Rectal smooth muscle tissue (tissue), 1 donor: ENCODE measurements around the gene FAM171A1.
A peak's percentile ranks its signal among the peaks of the same experiment; 100 is the strongest.

Source experiments
- H3K27ac ChIP-seq: one replicate; pipeline ENCODE4 v1.7.0; 2013; ENCODE audit warnings: low read depth, low read length, inconsistent platforms
- H3K27me3 ChIP-seq: one replicate; pipeline ENCODE4 v1.7.0; 2013; ENCODE audit warnings: low read length; ENCODE audit not compliant: control insufficient read depth, insufficient read depth
- H3K36me3 ChIP-seq: one replicate; pipeline ENCODE4 v1.7.0; 2013; ENCODE audit warnings: low read length; ENCODE audit not compliant: control insufficient read depth, insufficient read depth
- H3K4me1 ChIP-seq: one replicate; pipeline ENCODE4 v1.7.0; 2013; ENCODE audit warnings: low read length; ENCODE audit not compliant: control insufficient read depth, insufficient read depth
- H3K4me3 ChIP-seq: one replicate; pipeline ENCODE4 v1.7.0; 2013; ENCODE audit warnings: low read length
- H3K9ac ChIP-seq: one replicate; pipeline ENCODE4 v1.7.0; 2013; ENCODE audit warnings: low read length

Gene FAM171A1

DNA sequence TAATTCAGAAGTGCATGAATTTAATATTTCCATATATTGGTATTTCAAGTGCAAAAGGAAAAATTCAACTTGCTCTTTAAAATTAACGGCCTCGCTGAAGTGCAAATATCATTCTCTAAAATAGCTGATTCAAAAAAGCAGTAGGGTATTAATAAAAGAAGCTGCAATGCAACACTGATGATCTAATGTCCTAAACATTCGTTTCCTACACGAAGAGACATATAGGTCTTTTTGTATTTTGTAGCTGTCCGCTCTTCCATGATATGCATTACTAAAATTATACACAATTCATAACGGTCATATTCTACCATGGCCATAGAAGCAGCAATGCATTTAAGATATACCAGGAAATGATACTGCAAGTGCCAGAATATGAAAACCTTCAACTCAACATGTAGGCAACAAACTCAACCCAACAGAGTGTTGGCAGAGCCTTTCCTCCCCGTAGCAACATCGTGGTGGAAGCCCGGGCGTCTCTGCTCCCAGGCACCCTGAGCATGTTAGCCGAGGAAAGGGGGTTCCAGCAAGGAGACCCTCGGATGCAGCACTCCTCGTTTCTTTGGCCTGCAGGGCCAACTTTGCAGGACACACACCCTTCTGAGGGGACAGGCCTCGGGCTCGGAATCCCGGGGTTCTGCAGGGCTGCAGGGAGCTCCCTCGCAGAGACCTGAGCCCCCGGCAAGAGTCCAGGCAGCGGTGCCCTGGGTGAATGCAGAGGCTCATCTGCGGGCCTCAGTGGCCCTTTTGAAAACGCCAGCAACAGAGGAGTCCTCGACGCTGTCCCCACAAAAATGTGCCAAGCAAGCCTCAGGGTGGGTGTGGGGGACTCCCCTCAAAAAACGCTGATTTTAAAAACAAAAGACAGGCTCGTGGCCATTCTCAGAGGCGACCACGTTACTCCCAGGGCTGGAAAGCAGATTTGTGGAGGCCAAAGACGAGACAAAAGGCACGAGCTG lies 1.6 kb downstream of the FAM171A1 start:
- Histone ChIP-seq H3K4me1 (peaks cover 3% of the 10 kb centered on the region), H3K9ac (no peak overlapping the region), H3K27me3 (no peaks in the 10 kb centered on the region), H3K4me3 (peak overlapping the region; percentile 72), H3K36me3 (no peaks in the 10 kb centered on the region), H3K27ac (no peak overlapping the region)

DNA sequence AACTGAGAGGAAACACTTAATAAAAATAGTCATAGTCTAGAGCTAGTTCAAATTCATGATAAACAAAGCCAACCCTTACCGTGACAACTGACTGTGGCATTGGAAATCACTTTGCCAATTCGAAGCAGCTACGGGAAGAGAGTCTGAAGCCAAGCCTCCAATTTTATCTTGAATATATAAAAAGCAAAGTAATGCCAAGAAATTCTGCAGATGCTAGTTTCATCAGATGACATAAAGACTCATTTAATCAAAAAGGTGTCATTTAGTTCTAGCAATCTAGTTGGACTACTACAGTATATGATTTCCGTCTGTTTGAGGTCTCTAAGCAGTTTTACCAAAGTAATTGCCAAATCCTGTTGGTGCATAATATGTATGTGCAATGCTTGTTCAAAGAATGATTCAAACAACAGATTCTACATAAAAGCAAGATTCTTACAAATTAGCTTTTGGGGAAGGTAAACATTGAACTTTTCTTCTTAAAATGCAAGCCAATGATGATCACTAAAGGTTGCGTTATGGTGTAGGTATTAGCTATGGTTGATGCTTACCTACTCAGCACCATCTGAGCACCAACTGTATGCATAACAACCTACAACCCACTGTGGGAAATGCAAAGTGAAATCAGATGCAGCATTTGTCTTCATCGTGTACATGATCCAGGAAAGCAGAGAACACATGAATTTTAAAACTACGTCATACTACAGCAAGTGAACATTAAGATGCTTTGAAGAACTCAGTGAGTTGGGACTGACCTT lies 2.8 kb downstream of the FAM171A1 start:
- H3K4me3 ChIP-seq = no peak overlapping the region
- no peak overlapping the region for H3K9ac ChIP-seq
- no peaks in the 10 kb centered on the region for H3K36me3 ChIP-seq
- no peak overlapping the region for H3K27ac ChIP-seq
- H3K4me1 ChIP-seq = peaks cover 3% of the 10 kb centered on the region
- H3K27me3 ChIP-seq = no peaks in the 10 kb centered on the region

DNA sequence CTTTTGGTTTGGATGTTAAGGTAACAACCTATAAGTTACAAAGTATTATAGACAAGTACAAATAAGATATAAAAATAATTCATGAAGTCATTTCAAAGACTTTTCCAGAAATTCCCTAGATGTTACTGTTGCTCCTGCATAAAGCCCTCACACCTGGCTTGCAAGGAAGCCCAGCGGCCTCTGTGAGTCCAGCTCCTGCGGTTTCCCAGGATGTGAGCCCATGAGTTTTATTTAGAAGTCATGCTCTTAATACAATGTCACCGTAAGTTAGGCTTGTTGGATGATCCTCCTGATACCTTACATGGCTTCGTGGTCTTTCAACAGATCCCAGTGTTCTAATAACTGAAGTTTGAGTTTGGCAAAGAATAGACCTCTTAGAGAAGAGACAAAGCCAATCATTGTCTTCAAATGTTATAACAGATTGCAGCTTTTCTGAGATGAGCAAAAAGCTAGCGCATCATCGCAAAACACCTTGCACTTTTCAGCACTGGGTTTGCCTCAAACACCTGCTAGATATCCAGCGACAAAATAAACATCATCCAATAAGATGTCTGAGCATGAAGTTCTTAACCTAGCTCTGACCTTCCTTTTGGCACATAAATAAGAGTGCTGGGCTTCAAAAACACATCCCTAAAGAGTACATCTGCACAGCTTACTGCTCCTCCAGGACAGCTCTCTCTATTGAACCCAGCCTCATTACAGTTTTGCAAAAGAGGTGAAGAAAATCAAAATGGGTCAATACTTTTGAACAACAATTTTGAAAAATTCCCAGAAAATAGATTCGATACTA lies 3.6 kb downstream of the FAM171A1 start:
- H3K4me1 ChIP-seq = peaks cover 3% of the 10 kb centered on the region
- no peaks in the 10 kb centered on the region for H3K36me3 ChIP-seq
- H3K27me3 ChIP-seq = no peaks in the 10 kb centered on the region
- H3K27ac ChIP-seq = no peak overlapping the region
- H3K4me3 ChIP-seq = no peak overlapping the region
- no peak overlapping the region for H3K9ac ChIP-seq

DNA sequence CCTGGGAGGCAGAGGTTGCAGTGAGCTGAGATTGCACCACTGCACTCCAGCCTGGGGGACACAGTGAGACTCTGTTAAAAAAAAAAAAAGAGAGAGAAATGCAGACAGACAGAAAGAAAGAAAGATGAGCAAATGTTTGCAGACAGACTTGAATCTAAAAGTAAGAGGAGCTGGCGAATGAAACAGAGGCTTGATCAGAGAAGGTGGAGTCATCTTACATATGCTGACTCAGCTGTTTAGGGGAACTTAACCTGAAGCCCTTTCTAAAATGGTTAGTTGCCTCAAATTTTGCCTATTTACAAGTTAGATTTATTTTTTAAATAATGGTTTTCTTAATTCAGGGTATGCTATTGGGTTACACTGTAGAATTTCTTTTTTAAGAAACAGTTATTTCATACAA lies 5.4 kb downstream of the FAM171A1 start:
- H3K4me3 ChIP-seq = no peak overlapping the region
- H3K36me3 ChIP-seq = no peaks in the 10 kb centered on the region
- H3K27ac ChIP-seq = no peak overlapping the region
- H3K9ac ChIP-seq = no peak overlapping the region
- no peaks in the 10 kb centered on the region for H3K27me3 ChIP-seq
- peaks cover 3% of the 10 kb centered on the region for H3K4me1 ChIP-seq

DNA sequence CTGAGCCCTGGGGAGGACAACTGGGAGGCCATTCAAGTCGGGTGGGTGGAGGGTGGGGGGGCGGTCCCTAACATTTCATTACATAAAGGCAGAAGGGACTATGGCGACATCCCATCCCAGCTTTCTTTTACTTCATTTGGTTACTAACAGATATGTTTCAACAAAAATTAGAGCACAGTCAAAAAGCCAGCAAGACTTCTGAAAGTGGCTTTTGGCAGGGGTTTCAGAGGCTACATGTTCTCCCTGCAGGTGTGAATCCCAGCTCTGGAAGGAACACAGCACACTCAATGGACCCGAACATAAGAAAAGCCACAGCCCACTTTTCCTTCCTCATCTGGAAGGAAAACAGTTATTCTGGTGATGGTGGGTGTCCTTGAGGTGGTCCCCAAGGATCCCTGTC lies 7.1 kb downstream of the FAM171A1 start:
- Histone ChIP-seq H3K27ac (no peak overlapping the region), H3K27me3 (no peaks in the 10 kb centered on the region), H3K4me1 (no peaks in the 10 kb centered on the region)

DNA sequence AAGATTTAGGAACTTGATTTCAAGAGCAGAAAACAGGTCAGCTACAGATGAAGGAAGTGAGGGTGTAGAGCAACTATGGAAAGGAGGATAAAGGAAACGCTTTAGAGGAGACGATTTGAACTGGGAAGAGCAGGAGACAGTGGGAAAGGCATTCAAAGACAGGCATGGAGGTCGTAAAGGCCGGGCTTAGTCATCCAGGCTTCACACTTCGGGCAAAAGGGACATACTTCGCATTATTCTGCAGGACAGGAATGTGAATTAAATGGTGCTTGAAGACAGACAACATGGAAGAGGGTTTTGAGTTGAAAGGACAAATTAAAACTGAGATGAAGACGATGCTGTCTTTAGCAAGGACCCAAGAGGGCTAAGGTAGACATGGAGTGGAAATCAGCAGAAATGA lies 8.1 kb downstream of the FAM171A1 start:
- Histone ChIP-seq H3K4me3 (no peak overlapping the region), H3K4me1 (no peaks in the 10 kb centered on the region), H3K36me3 (no peaks in the 10 kb centered on the region), H3K27ac (no peak overlapping the region), H3K27me3 (no peaks in the 10 kb centered on the region), H3K9ac (no peak overlapping the region)

More for the DNA sequence above, 7.1 kb downstream of the FAM171A1 start:
- H3K4me3 ChIP-seq = no peak overlapping the region
- H3K9ac ChIP-seq = no peak overlapping the region
- H3K36me3 ChIP-seq = no peaks in the 10 kb centered on the region

DNA sequence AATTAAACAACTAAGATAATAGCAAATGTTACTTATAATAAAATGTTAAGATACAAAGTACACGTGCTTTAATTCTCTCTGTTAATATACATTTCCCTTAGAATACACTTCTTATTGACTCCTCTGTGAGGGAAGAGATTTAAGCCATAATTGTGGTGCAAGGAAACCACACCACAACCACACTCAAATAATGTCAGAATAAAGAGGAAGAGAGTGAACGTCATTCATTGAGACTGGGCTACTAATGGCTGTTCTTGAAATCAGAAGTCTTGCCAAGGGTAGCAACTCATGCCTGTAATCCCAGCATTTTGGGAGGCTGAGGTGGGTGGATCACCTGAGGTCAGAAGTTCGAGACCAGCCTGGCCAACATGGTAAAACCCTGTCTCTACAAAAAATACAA lies 10.0 kb downstream of the FAM171A1 start:
- no peaks in the 10 kb centered on the region for H3K36me3 ChIP-seq
- H3K27ac ChIP-seq = no peak overlapping the region
- H3K4me1 ChIP-seq = no peaks in the 10 kb centered on the region
- no peaks in the 10 kb centered on the region for H3K27me3 ChIP-seq
- H3K9ac ChIP-seq = no peak overlapping the region
- H3K4me3 ChIP-seq = no peak overlapping the region

DNA sequence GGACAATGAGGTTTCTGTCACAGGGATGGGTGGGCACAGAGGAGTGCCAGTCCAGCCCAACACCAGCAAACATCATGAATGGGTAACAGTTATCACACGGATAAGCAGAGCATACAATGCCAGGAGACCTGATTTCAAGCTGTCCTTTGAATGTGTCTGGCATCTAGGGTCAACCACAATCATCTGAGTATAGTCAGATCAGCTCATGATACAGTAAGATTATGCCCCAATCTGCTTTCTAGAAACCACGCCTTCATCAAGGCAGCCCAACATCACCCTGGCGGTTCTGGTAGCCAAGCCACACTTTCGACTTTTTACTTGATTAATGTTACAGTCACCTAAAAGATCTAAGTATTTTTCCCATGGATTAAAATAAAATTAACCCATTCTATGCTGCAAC lies 10.5 kb downstream of the FAM171A1 start:
- no peak overlapping the region for H3K9ac ChIP-seq
- no peaks in the 10 kb centered on the region for H3K36me3 ChIP-seq
- H3K4me3 ChIP-seq = no peak overlapping the region
- H3K27me3 ChIP-seq = no peaks in the 10 kb centered on the region
- no peaks in the 10 kb centered on the region for H3K4me1 ChIP-seq
- H3K27ac ChIP-seq = no peak overlapping the region

DNA sequence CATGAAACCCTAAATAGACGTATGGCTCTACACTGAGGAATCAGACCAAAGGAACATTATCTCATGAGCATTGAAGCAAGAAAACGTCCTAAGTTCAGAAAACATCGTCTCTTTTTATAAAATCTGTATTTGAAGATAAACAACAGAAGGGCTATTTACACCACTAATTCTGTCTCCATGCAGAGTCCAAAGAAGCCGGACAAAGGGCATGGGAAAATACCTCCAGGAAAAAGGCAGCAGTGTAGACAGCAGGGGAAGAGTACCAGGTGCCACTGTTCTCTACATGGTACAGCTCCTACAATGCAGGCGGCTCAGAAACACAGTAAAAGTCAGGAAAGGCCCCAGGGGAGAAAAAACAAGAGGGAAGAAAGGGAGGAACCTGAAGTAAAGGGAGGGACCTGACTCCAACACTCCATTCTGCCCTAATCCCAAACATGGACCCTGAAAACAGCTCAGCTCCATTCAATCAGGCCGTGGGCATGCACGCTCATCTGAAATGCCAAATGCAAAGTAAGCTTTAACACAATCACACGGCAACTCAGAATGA lies 17.5 kb downstream of the FAM171A1 start:
- Histone ChIP-seq H3K36me3 (no peaks in the 10 kb centered on the region), H3K4me1 (no peaks in the 10 kb centered on the region), H3K27ac (no peak overlapping the region), H3K9ac (no peak overlapping the region), H3K4me3 (no peak overlapping the region), H3K27me3 (no peaks in the 10 kb centered on the region)

DNA sequence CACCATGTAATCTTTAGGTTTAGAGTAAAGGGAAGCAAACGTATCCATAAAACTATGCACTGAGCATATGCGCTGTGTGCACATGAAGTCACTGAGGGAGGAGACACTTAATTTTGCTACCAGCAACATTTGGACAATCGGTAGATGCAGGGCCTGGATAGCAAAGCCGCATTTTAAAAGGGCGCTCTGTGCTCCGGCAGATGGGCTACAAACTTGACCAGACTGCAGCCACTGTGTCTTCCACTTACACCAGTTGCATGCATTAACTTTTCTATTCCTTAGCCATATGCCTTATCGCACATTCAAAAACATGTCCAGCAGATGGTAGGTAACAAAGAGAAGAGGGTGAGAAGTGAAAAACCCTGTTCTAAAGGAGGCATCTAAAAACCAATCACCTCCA lies 18.3 kb downstream of the FAM171A1 start:
- Histone ChIP-seq H3K36me3 (no peaks in the 10 kb centered on the region), H3K4me3 (no peak overlapping the region), H3K9ac (no peak overlapping the region), H3K27me3 (no peaks in the 10 kb centered on the region), H3K27ac (no peak overlapping the region), H3K4me1 (no peaks in the 10 kb centered on the region)

DNA sequence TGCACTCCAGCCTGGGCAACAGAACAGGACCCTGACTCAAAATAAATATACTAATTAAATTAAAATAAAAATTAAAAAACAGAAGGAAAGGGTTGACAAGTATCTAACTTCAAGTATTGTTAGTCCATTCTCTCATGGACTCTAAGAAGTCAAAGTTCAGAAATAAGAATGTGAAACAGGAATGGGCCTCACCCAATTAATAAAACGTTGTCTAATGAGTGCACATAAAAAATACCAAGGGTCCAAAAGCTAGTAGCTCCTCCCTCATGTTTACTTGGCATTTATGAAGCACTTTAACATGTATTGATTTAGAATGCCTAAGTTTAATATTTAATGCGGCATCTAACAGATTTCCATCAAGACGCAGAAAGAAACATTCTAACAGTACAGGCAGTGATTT lies 18.9 kb downstream of the FAM171A1 start:
- no peak overlapping the region for H3K9ac ChIP-seq
- H3K36me3 ChIP-seq = no peaks in the 10 kb centered on the region

More for the DNA sequence above, 18.9 kb downstream of the FAM171A1 start:
- Histone ChIP-seq H3K4me3 (no peak overlapping the region), H3K4me1 (no peaks in the 10 kb centered on the region), H3K27ac (no peak overlapping the region), H3K27me3 (no peaks in the 10 kb centered on the region)
